Stimulated activated CD4-positive, alpha-beta T cell treated with anti-CD3 and anti-CD28 coated beads, Interleukin-12 subunit alpha, Interleukin-12 subunit beta, amount 100 ng/mL, for 48 hours (primary cell): ENCODE measurements around the gene IRF4.

Experiments
- DNase-seq, 3 donors: peaks; one replicate each; pipeline ENCODE4 v3.0.0-alpha.2; 2020; ENCODE audit warnings: low read depth in 2 of 3, low spot score in 1 of 3

The IRF4 gene

DNA sequence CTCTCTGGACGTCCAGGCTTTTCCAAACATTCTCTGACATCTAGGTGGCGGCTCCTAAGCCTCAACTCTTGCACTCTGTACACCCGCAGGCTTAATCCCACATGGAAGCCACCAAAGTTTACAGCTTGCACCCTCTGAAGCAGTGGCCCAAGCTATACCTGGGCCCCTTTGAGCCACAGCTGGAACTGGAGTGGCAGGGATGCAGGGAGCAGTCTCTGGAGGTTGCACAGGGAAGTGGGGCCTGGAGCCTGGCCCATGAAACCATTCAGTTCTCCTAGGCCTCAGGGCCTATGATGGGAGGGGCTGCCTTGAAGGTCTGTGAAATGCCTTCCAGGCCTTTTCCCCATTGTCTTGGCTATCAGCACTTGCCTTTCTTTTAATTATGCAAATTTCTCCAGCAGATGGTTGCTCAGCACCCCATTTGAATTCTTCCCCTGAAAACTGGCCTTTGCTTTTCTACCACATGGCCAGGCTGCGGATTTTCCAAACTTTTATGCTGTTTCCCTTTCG is 64.9 kb downstream of the IRF4 start:
- DNase-seq: no peak

DNA sequence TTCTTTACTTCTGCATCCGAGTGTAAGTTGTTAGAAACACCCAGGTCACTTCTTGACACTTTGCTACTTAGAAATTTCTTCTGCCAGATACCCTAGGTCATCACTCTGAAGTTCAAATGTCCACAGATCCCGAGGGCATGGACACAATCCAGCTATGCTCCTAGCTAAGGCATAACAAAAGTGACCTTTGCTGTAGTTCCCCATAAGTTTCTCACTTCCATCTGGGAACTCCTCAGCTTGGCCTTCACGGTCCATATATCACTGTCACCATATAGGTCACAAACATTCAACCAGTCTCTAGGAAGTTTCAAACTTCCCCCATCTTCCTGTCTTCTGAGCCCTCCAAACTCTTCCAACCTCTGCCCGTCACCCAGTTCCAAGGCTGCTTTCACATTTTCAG is 65.3 kb downstream of the IRF4 start:
- DNase-seq: no peak
